Endothelial cell of hepatic sinusoid (primary cell): ENCODE measurements around the gene CMTM4.
"Not testable (repeated sequence)": the region's sequence is repeated elsewhere in the genome, so short reads cannot be mapped to it uniquely, and the experiment has no call there.

Source experiments
- in situ Hi-C: cut with HindIII; loops from 2 replicates; pipeline ENCODE4 v1.10.0; 2017; ENCODE audit warnings: low sequenced_read_pairs

Gene CMTM4

GRCh38 chr16:66574531-66574930 lies 122.0 kb downstream of the CMTM4 start:
- in situ Hi-C loops: loop anchor here (5.0 kb wide), 1 partner anchor 38 kb away; no protein-coding TSS in a partner anchor

DNA sequence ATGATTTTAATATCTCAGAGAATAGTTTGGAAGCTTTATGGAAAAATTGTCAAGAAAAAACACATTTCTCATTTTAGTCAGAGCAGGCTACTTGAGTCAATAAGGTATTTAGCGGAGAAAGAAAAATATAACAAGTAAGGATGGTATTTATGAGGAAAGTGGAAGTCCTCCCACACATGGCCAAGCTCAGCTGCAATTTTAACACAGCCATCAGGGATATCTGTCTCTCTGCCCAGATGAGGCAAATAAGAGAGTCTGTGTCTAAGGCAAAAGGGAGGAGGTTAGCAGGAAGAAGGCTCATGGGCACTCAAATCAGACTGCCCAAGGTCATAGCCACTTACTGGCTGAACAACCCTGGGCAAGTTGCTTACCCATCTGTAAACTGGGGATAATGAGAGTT lies 122.5 kb downstream of the CMTM4 start:
- in situ Hi-C loops: loop anchor here (5.0 kb wide), 1 partner anchor 38 kb away; no protein-coding TSS in a partner anchor

- in situ Hi-C loops: loop anchor here (5.0 kb wide), 1 partner anchor 40 kb away; no protein-coding TSS in a partner anchor
These were observed 124.2 kb downstream of the CMTM4 start for GRCh38 chr16:66572356-66572755.

GRCh38 chr16:66569827-66570405 lies 126.6 kb downstream of the CMTM4 start:
- in situ Hi-C loops: loop anchor here (5.0 kb wide), 1 partner anchor 42 kb away; no protein-coding TSS in a partner anchor

DNA sequence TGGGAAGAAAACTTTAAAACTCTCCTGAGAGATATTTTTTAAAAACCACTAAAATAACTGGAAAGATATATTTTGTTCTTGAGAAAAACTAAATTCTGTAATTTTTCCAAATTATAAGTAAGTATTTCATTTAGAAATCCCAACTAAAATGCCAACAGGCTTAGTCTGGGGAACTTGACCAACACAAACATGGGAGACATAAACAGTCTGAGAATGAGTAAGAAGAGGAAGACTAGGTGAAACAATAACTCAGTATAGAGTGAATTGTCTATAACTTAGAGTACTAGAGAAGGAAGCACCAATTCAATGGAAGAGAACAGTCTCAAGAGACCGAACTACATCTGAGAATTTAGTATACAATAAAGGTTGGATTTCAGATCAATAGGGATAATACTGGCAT lies 127.4 kb downstream of the CMTM4 start:
- in situ Hi-C loops: no loop called here

DNA sequence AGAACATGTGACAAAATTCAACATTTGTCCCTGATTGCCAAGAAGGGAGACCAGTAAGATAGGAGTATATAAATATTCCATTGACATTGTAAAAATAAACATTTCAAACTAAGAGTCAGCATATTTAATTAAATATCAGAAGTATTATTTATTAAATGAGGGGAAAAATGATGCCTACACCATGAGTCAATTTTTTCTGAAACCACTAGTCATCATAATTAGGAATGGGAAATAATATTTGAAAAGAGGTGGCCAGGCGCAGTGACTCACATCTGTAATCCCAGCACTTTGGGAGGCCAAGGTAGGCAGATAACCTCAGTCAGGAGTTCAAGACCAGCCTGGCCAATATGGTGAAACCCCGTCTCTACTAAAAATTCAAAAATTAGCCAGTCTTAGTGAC lies 128.2 kb downstream of the CMTM4 start:
- in situ Hi-C loops: no loop called here

DNA sequence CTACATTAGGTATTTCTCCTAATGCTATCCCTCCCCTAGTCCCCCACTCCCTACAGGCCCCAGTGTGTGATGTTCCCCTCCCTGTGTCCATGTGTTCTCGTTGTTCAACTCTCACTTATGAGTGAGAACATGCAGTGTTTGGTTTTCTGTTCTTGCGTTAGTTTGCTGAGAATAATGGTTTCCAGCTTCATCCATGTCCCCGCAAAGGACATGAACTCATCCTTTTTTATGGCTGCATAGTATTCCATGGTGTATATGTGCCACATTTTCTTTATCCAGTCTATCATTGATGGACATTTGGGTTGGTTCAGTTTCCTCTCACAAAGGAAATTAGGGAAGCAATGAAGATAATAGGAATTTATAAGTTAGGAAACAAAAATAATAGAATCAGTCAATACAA lies 129.3 kb downstream of the CMTM4 start:
- in situ Hi-C loops: not testable (repeated sequence)

DNA sequence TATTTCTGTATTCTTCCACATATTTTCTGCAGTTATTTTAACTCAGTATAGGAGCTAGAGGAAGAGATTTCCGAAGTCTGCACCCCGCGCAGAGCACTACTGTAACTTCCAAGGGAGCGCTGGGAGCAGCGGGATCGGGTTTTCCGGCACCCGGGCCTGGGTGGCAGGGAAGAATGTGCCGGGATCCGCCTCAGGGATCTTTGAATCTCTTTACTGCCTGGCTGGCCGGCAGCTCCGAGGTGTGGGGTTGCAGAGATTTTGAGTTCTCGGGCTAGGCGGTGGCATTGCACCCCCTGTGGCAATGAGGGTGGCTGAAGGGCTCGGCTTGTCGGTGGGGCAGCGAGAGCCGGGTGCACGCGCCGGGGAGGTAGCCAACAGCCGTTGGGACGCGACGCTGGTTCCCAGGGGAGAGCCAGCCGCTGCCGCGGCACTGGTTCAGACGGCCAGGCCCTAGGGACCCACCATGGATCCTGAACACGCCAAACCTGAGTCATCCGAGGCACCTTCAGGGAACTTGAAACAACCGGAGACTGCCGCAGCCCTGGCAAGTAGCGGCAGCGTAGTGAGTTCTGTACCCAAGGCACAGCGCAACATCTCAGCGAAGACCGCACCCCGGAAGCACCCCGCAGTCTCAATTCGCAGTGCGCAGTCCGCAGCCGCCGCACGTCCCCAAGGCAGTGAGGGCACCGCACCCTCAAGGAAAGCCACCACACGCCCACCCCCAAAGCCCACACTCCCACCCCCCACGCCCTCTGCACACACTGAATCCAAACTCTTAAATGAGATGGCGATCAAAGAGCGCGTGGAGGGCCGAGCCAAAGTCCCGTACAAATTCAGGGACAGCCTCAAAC lies 130.3 kb downstream of the CMTM4 start, which contains the start of gene CMTM1:
TSS of gene CMTM1 (plus strand) at position 389 of the 851 bp plus-strand sequence. CDS start at position 464, 75 bp downstream.
- in situ Hi-C loops: no loop called here
